ENCODE measurements around the gene CPA4. TPM values are rescaled to one million over a fixed set of nuclear protein-coding genes. Genes with fewer than 3 reads are reported as not detected.

CPA4 gene
- total RNA-seq, 4 donors from 2014 or later: not detected

Other genes starting within 250 kb of the CPA4 start
- 10 to 100 TPM in 2 of 4 donors, 1 to 10 TPM in 2; 3.8 to 11.9 (median 8.1) TPM for gene ZC3HC1, start 241.8 kb upstream of the CPA4 start, total RNA-seq
- gene KLHDC10, start 222.6 kb upstream of the CPA4 start, total RNA-seq: 10 to 100 TPM; 16.5 to 25.0 (median 20.1) TPM
- gene TMEM209, start 87.8 kb upstream of the CPA4 start, total RNA-seq: 10 to 100 TPM; 11.6 to 17.2 (median 15.4) TPM
- not detected for gene SSMEM1, start 85.3 kb upstream of the CPA4 start, total RNA-seq
- gene CPA2, start 26.3 kb upstream of the CPA4 start, total RNA-seq: 10 to 100 TPM in 1 of 4 donors, 1 to 10 TPM in 2, not detected in 1; 2.6 to 12.6 (median 2.7) TPM
- not detected for gene CPA5, start 51.7 kb downstream of the CPA4 start, total RNA-seq
- not detected for gene CPA1, start 87.3 kb downstream of the CPA4 start, total RNA-seq
- 10 to 100 TPM in 1 of 4 donors, 1 to 10 TPM in 3; 1.9 to 14.0 (median 5.6) TPM for gene CEP41, start 147.9 kb downstream of the CPA4 start, total RNA-seq
- gene MEST, start 198.9 kb downstream of the CPA4 start, total RNA-seq: 10 to 100 TPM; 11.6 to 36.1 (median 27.1) TPM

Data from Peyer's patch (tissue), 4 donors.